PC-9 (cell line): ENCODE data around the gene USH2A. TPM values are rescaled to one million over a fixed set of nuclear protein-coding genes. Genes with fewer than 3 reads are reported as not detected.
"Not testable (repeated sequence)": the region's sequence is repeated elsewhere in the genome, so short reads cannot be mapped to it uniquely, and the experiment has no call there.

Source experiments
- BruUV-seq: library from RNA; stranded (reverse); fragments of 400-500 nt; replicated peaks from 2 replicates; lab custom pipeline; 2021; lab: Mats Ljungman, UMichigan
- CTCF ChIA-PET: fragments of 300-600 bp; sonication (Branson Sonifier 250); formaldehyde crosslinking; loops from one replicate; lab custom pipeline; 2022; ENCODE audit warnings: antibody characterized with exemption; lab: Charles Lee
- POLR2A ChIA-PET: fragments of 300-600 bp; sonication (Branson Sonifier 250); formaldehyde crosslinking; loops from one replicate; lab custom pipeline; 2022; ENCODE audit warnings: antibody characterized with exemption; ENCODE audit not compliant: unreplicated experiment; lab: Charles Lee
- DNase-seq, 2 experiments: peaks; one replicate each; pipeline versions ENCODE4 v3.0.0 to v3.0.0-alpha.2; 2015 to 2022; ENCODE audit warnings: mixed read lengths in 1 of 2
- H2AFZ ChIP-seq: fragments of 200-600 bp; sonication (generic); 2 replicates; pipeline ENCODE4 v1.8.1; 2017; ENCODE audit warnings: antibody characterized with exemption
- H3F3A ChIP-seq: fragments of 200-600 bp; sonication (generic); 2 replicates; pipeline ENCODE4 v1.8.1; 2017; ENCODE audit warnings: antibody characterized with exemption, mild to moderate bottlenecking, low read depth; ENCODE audit not compliant: insufficient read depth
- H3K27ac ChIP-seq: fragments of 200-600 bp; sonication (generic); 2 replicates; pipeline ENCODE4 v1.6.1; 2016; ENCODE audit warnings: mixed run types
- H3K27me3 ChIP-seq: fragments of 200-600 bp; sonication (generic); 2 replicates; pipeline ENCODE4 v1.6.1; 2016; ENCODE audit warnings: low read depth, mixed run types; ENCODE audit not compliant: insufficient read depth
- H3K36me3 ChIP-seq: fragments of 200-600 bp; sonication (generic); 2 replicates; pipeline ENCODE4 v1.6.1; 2016; ENCODE audit warnings: low read depth, mixed run types
- H3K4me1 ChIP-seq: fragments of 200-600 bp; sonication (generic); replicated peaks from 2 replicates; pipeline ENCODE4 v1.6.1; 2016; ENCODE audit warnings: mixed run types; ENCODE audit not compliant: insufficient read depth
- H3K4me2 ChIP-seq: fragments of 200-600 bp; sonication (generic); 2 replicates; pipeline ENCODE4 v1.6.1; 2017; ENCODE audit warnings: mixed run types
- H3K4me3 ChIP-seq: fragments of 200-600 bp; sonication (generic); 2 replicates; pipeline ENCODE4 v1.6.1; 2016; ENCODE audit warnings: mixed run types
- H3K79me2 ChIP-seq: fragments of 200-600 bp; sonication (generic); 2 replicates; pipeline ENCODE4 v1.6.1; 2017; ENCODE audit warnings: low read depth, mixed run types
- H3K9me2 ChIP-seq: fragments of 200-600 bp; sonication (generic); 2 replicates; pipeline ENCODE4 v1.8.1; 2017; ENCODE audit warnings: mild to moderate bottlenecking; ENCODE audit not compliant: insufficient read depth
- H3K9me3 ChIP-seq: fragments of 200-600 bp; sonication (generic); 2 replicates; pipeline ENCODE4 v1.8.1; 2016; ENCODE audit warnings: low read depth; ENCODE audit not compliant: insufficient read depth
- H4K20me1 ChIP-seq: fragments of 200-600 bp; sonication (generic); 2 replicates; pipeline ENCODE4 v1.8.1; 2017; ENCODE audit not compliant: insufficient read depth
- EZH2 ChIP-seq: fragments of 200-600 bp; sonication (generic); IDR thresholded peaks from 2 replicates; pipeline ENCODE4 v1.8.0; 2017; ENCODE audit warnings: antibody characterized with exemption, low read depth
- intact Hi-C: fragments of 100-400 bp; cut with micrococcal nuclease; formaldehyde crosslinking; loops from one replicate; pipeline ENCODE4 v1.10.0; 2022; ENCODE audit not compliant: unreplicated experiment
- total RNA-seq: library from RNA; stranded (reverse); gene quantifications from 2 replicates; pipeline ENCODE4 v1.2.3, GENCODE V29; 2021
- TF ChIP-seq, protein P1 (sequence below): fragments of 200-600 bp; sonication (generic); conservative IDR thresholded peaks from 2 replicates; pipeline ENCODE4 v1.6.1; 2017; ENCODE audit warnings: mixed run types, antibody characterized with exemption, mild to moderate bottlenecking, moderate library complexity

USH2A gene
- total RNA-seq, 1 experiment from 2014 or later, result not detected

DNA sequence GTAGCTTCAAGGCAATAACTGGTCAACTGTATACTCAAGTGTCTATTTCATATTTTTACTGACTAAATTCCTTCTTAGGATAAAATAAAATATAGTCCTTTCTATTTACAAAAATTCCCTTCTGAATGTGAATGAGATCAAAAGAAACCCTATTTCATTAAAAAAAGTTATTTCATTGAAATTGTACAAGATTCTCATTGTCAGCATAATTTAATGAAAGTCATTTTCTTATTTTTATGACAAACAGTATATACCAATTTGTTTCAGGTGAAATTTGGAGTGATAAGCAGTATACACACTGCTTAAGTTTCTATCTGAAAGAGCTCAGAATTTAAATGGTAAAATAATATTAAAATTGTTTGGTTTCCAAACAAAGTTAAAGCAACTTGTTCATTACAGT lies 269.2 kb downstream of the USH2A start:
- no peak overlapping the region for H3K27ac ChIP-seq
- H3K4me3 ChIP-seq, result no peak overlapping the region
- H3K9me3 ChIP-seq, result no peaks in the 10 kb centered on the region
- H4K20me1 ChIP-seq, result no peaks in the 10 kb centered on the region; the same call in 1 of the 2 replicates
- TF ChIP-seq EZH2, result no peak
- TF ChIP-seq, protein P1, sequence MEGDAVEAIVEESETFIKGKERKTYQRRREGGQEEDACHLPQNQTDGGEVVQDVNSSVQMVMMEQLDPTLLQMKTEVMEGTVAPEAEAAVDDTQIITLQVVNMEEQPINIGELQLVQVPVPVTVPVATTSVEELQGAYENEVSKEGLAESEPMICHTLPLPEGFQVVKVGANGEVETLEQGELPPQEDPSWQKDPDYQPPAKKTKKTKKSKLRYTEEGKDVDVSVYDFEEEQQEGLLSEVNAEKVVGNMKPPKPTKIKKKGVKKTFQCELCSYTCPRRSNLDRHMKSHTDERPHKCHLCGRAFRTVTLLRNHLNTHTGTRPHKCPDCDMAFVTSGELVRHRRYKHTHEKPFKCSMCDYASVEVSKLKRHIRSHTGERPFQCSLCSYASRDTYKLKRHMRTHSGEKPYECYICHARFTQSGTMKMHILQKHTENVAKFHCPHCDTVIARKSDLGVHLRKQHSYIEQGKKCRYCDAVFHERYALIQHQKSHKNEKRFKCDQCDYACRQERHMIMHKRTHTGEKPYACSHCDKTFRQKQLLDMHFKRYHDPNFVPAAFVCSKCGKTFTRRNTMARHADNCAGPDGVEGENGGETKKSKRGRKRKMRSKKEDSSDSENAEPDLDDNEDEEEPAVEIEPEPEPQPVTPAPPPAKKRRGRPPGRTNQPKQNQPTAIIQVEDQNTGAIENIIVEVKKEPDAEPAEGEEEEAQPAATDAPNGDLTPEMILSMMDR, result no peak
- POLR2A ChIA-PET, result no interaction called here
- CTCF ChIA-PET, result no interaction called here
- no peaks in the 10 kb centered on the region for H3K27me3 ChIP-seq
- no peak overlapping the region for H3K4me2 ChIP-seq
- DNase-seq, result no peak
- intact Hi-C loops, result no loop called here
- H3K79me2 ChIP-seq, result no peaks in the 10 kb centered on the region
- H3F3A ChIP-seq, result no peaks in the 10 kb centered on the region
- no peaks in the 10 kb centered on the region for H3K4me1 ChIP-seq
- H3K36me3 ChIP-seq, result no peaks in the 10 kb centered on the region
- BruUV-seq, result no TSS peak
- no peaks in the 10 kb centered on the region for H3K9me2 ChIP-seq
- no peak overlapping the region for H2AFZ ChIP-seq

DNA sequence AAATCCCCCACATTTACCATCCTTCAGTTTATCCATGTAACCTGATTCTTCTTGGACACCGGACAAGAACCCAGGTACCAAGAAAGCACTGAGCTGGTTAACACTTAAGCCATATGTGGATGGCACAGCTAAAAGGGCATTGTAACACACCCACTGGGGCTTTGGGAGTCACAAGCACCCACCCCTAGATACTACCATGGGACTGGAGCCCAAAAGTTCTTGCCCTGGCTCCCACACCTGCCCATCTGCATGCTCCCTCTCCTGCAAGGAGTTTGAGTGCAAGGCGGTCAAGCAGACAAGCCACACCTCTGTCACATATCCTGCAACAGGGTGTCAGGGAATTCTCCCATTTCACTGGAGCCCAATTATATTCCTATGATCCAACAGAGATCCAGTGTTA lies 270.1 kb downstream of the USH2A start:
- H3K27me3 ChIP-seq, result no peaks in the 10 kb centered on the region
- no peak overlapping the region for H3K27ac ChIP-seq
- H3K9me3 ChIP-seq, result no peaks in the 10 kb centered on the region
- ChIA-PET POLR2A (no interaction called here), CTCF (no interaction called here)
- H3K4me3 ChIP-seq, result no peak overlapping the region
- DNase-seq, result no peak
- no TSS peak for BruUV-seq
- intact Hi-C loops, result no loop called here
- no peak for TF ChIP-seq EZH2
- TF ChIP-seq, protein P1, result no peak
- H3K4me2 ChIP-seq, result no peak overlapping the region
- no peak overlapping the region for H2AFZ ChIP-seq
- H3K9me2 ChIP-seq, result no peaks in the 10 kb centered on the region
- no peaks in the 10 kb centered on the region for H3K4me1 ChIP-seq
- H3K36me3 ChIP-seq, result no peaks in the 10 kb centered on the region
- H3K79me2 ChIP-seq, result no peaks in the 10 kb centered on the region
- no peaks in the 10 kb centered on the region; the same call in 1 of the 2 replicates for H4K20me1 ChIP-seq
- no peaks in the 10 kb centered on the region for H3F3A ChIP-seq

DNA sequence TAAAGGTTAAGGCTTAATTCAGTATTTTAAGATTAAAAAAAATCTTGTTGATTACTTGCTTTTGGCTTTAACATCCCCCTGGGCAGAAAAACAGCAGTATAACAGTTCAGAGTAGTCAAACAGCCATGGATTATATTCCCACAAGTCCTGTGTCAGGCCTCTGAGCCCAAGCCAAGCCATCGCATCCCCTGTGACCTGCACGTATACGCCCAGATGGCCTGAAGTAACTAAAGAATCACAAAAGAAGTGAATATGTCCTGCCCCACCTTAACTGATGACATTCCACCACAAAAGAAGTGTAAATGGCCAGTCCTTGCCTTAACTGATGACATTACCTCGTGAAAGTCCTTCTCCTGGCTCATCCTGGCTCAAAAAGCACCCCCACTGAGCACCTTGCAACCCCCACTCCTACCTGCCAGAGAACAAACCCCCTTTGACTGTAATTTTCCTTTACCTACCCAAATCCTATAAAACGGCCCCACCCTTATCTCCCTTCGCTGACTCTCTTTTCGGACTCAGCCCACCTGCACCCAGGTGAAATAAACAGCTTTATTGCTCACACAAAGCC lies 277.7 kb downstream of the USH2A start:
- H3F3A ChIP-seq, H3K27me3 ChIP-seq, H3K9me3 ChIP-seq, H3K4me1 ChIP-seq, H3K27ac ChIP-seq, H3K36me3 ChIP-seq, H2AFZ ChIP-seq, POLR2A ChIA-PET, H3K79me2 ChIP-seq, CTCF ChIA-PET, H3K4me3 ChIP-seq, DNase-seq, intact Hi-C loops, H4K20me1 ChIP-seq, H3K9me2 ChIP-seq, H3K4me2 ChIP-seq, BruUV-seq: not testable (repeated sequence)
